ENCODE measurements around the gene PROZ.
A peak's percentile ranks its signal among the peaks of the same experiment; 100 is the strongest.

Gene PROZ

GRCh38 chr13:113172419-113172926, 14.0 kb downstream of the PROZ start:
- DNase-seq, result no peak

- DNase-seq, result no peak
Observed at GRCh38 chr13:113176280-113176679, 17.8 kb downstream of the PROZ start.

DNA sequence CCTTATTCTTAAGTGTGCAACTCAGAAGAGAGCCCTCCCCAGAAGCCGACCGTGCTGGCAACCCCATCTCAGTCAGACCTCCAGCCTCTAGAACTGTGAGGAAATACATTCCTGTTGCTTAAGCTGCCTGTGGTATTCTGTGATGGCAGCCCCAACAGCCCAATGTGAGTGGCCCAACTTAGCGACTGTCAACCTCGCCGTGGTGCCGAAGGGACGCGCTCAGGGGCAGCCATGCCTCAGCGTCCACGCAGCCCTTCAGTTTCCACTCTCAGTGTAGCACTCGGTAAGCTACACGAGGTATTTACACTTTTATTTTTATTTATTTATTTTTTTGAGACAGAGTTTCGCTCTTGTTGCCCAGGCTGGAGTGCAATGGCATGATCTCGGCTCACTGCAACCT, 18.4 kb downstream of the PROZ start:
- DNase-seq, result no peak

- no peak for DNase-seq
Observed at GRCh38 chr13:113178070-113178895, 19.8 kb downstream of the PROZ start.

DNA sequence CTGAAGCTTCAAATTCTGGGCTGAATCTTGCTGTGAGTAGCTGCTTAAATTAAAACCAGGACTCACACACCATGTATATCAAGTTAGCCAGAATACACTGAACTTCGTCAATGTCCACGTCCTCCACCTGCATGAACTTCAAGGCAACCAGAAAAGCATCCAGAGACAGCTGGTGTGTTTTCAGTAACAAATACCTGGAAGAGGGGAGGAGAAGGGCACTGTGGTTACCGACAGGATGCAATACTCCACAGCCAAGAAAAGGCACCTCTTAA, 20.4 kb downstream of the PROZ start:
- DNase-seq, result no peak

DNA sequence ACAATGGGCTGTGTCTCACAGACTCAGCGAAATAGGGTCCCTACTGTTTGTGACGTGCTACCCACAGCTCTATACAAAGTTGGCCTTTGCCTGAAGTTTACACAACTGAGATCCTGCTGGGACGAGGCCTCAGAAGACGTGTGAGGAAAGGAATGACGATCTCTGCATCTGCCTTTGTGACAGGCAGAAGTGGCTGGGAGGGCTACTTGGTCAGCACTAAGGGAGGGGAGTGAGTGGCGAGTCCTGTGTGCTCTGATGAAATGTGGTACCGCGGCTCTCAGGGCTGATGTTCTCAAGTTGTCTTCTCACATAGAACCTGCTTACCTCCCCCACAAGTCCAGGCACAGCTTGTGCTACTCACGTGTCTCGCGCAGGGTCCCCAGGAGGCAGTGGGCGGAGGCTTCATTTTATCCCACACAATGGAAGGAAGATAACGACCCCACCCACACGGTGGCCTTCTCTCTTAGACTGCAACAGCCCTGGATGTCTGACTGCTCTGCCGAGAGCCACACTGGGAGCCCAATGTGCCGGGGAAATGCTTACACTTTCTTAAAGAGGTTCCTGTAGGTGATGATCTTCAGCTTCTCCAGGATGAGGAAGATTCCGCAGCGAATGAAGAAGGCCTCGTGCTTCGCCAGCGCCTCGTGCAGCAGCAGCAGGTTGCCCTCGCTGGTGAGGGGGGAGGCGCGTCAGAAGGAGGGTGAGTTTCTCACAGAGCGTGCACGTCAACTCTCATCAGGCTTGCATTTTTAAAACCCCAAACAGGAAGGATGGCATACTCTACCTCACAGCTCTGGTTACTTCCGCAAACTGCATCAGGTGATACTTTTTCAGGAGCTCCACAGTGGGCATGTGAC, 21.2 kb downstream of the PROZ start:
- peak in 1 of 58 donors; percentile 34 for DNase-seq

GRCh38 chr13:113182046-113182445, 23.6 kb downstream of the PROZ start:
- no peak for DNase-seq

GRCh38 chr13:113183450-113184129, 25.1 kb downstream of the PROZ start:
- DNase-seq, result no peak

DNA sequence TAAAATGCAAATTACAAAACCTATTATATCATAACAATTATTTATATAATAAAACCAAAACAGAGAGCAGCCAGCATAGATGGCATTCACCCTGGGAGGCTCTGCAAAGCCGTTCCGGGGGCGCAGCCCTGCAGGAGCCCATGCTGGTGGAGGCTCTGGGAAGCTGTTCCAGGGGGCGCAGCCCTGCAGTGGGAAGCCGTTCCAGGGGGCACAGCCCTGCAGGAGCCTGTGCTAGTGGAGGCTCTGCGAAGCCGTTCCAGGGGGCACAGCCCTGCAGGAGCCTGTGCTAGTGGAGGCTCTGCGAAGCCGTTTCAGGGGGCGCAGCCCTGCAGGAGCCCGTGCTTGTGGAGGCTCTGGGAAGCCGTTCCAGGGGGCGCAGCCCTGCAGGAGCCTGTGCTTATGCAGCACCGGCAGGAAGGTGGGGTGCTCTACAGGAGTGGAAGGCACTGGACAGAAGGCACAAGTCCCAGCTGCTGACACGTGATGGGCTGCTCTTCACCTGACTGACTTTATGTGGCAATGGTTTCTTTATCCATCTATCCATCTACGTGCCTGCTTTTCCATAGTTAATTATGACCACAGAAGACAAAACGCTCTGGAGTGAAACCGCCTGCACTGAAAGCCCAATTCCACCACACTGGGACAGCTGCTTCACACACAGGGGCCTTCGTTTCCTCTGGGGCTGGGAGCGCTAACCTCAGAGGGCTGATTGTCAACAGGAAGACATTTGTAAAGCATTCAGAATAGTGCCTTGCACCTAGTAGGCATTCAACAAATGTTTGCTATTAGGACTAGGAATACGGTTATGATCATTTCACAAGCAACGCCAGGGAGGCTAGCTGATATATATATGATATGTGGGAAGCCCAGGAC, 26.4 kb downstream of the PROZ start:
- DNase-seq, result no peak

- no peak for DNase-seq
Observed at GRCh38 chr13:113186061-113186900, 27.8 kb downstream of the PROZ start.

- peak in 27 of 58 donors; percentile 12 to 85 (median 38) for DNase-seq
Observed at GRCh38 chr13:113187263-113187669, 28.8 kb downstream of the PROZ start.

DNA sequence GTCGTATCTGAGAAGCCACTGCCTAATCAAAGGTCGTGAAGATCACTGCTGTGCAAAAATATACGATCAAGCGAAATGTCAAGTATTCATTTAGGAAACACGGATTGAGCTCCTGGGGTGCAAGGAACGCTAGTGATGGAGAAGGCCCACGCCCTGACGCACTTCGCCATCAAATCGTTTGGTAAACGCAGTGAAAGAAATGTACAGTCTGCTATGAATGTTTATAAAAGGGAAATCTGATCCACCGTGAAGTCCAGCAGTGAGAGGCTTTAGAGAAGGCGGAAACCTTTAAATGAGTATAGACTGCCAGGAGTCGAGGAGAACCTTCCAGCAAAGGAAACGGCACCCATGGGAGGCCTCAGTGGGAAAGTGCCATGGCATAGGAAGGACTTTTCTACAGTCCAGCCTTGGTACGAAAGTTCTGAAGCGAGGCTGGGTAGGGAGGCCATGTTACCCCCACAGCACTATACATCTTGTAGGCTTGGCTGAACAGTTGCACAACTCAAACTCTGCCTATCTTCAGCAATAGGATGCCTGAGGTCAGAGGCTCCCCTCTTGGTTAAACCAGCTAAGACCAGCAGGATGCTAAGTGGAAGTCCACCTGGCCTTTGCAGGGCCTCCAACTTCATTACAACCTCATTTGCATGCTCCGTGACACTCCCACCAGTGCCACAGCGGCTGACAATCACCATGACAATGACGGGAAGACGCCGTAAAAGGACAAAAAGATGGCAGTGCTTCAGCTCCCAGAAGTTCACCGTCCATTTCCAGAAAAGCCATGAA, 29.6 kb downstream of the PROZ start:
- DNase-seq, result no peak

DNA sequence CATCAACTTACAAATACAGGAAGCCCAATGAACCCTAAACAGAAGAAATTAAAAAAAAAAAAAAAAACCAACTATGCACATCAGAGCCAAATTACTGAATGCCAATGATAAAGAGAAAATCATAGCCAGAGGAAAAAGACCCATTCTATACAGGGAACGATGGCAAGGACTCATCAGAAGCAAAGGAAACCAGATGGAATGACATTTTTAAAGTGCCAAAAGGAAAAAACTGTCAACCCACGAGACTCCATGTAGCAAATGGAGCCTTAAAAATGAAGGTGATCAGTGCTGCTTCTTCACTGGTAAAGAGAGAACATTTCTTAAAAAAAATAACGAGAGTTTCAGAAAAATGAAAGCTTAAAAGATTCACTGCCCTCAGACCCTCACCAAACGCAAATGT, 31.7 kb downstream of the PROZ start:
- peak in 2 of 58 donors; percentile 21 to 27 for DNase-seq

GRCh38 chr13:113192279-113192678, 33.8 kb downstream of the PROZ start:
- peak in 7 of 58 donors; percentile 14 to 55 (median 28) for DNase-seq

DNA sequence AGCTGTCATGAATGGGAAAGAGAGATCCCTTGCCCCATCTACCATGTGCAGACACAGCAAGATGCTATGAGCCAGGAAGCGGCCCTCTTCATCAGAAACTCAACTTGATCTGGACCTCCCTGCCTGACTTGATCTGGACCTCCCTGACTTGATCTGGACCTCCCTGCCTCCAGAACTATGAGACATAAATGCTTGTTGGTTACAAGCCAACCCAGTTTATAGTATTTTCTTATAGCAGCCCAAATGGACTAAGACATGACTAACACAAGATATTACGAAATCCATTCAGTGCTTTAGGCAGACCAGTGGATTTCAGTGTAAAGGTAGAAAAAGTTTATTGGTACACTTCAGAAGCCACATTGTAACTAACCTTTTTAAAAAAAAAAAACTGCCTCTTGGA, 34.5 kb downstream of the PROZ start:
- no peak for DNase-seq

GRCh38 chr13:113195360-113195759, 36.9 kb downstream of the PROZ start:
- DNase-seq, result no peak

- no peak for DNase-seq
Observed at GRCh38 chr13:113196970-113197737, 38.7 kb downstream of the PROZ start.

GRCh38 chr13:113201815-113202214, 43.4 kb downstream of the PROZ start:
- DNase-seq, result no peak
